PFSK-1 (cell line): ENCODE measurements around the gene IZUMO1.

Source experiments
- REST ChIP-seq, 2 experiments: IDR thresholded peaks; 2 replicates each; pipeline versions ENCODE4 v1.6.1 to v1.8.0; 2011 to 2012; ENCODE audit warnings: low read depth in 2 of 2, low read length in 2 of 2, control low read depth in 1 of 2, inconsistent platforms in 1 of 2, mild to moderate bottlenecking in 1 of 2, moderate library complexity in 1 of 2; ENCODE audit not compliant: insufficient read depth in 1 of 2
- SIN3A ChIP-seq: IDR thresholded peaks from 2 replicates; pipeline ENCODE4 v1.6.1; 2012; ENCODE audit warnings: mild to moderate bottlenecking, low read length, moderate library complexity, borderline replicate concordance; ENCODE audit not compliant: insufficient read depth
- TAF1 ChIP-seq: IDR thresholded peaks from 2 replicates; pipeline ENCODE4 v1.6.1; 2012; ENCODE audit warnings: low read length, control low read depth, borderline replicate concordance; ENCODE audit not compliant: insufficient read depth

- TF ChIP-seq REST (IDR thresholded peaks at IDR 0.05; ENCODE audit: insufficient read depth in 1 of 2, low read depth in 2 of 2, low read length in 2 of 2) (no peak), SIN3A (no peak), TAF1 (no peak)
Measured at GRCh38 chr19:48749571-48750198, 3.0 kb upstream of the IZUMO1 start.
